Measurements from ENCODE around the gene RABGAP1L. TPM values are rescaled to one million over a fixed set of nuclear protein-coding genes. Genes with fewer than 3 reads are reported as not detected.
"Not testable (repeated sequence)": the region's sequence is repeated elsewhere in the genome, so short reads cannot be mapped to it uniquely, and the experiment has no call there.

Gene RABGAP1L
- total RNA-seq, 1 donor from 2014 or later, result 44.1 TPM

GRCh38 chr1:174519844-174520243, 360.5 kb downstream of the RABGAP1L start:
- DNase-seq, result no peak

DNA sequence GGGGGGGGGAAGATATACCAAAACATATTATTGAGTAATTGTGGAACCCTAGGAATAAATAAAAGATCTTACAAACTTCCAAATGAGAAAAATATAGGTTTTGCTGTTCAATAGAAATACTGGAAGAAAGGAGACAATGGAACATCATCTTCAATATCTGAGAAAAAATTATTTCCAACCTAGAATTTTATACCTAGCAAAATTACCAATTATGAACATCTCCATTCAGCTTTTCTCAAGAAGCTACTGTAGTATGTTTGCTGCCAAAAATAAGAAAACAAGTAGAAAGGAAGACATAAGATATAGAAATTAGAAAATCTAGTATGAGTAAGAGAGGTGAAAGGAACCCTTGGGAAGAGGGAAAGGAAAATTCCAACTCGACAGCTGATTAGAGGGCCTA, 372.4 kb downstream of the RABGAP1L start:
- H3K9me3 Mint-ChIP-seq (ENCODE audit: unreplicated experiment), result peaks cover 3% of the 10 kb centered on the region
- H3K36me3 Mint-ChIP-seq (ENCODE audit: unreplicated experiment), result no peaks in the 10 kb centered on the region
- no peak for TF ChIP-seq CTCF (IDR thresholded peaks at IDR 0.05; ENCODE audit: partially characterized antibody, unreplicated experiment)
- H3K27ac Mint-ChIP-seq (ENCODE audit: unreplicated experiment), result no peak overlapping the region
- no peaks in the 10 kb centered on the region for H3K27me3 Mint-ChIP-seq (ENCODE audit: unreplicated experiment)
- H3K4me3 Mint-ChIP-seq (ENCODE audit: unreplicated experiment), result no peak overlapping the region
- H3K4me1 Mint-ChIP-seq (ENCODE audit: low read depth, unreplicated experiment), result no peaks in the 10 kb centered on the region
- no peak for DNase-seq

More at GRCh38 chr1:174519844-174520243, 360.5 kb downstream of the RABGAP1L start:
- no peaks in the 10 kb centered on the region for H3K9me3 Mint-ChIP-seq (ENCODE audit: unreplicated experiment)
- H3K27ac Mint-ChIP-seq (ENCODE audit: unreplicated experiment), result no peak overlapping the region
- H3K27me3 Mint-ChIP-seq (ENCODE audit: unreplicated experiment), result no peaks in the 10 kb centered on the region
- no peak for TF ChIP-seq CTCF (IDR thresholded peaks at IDR 0.05; ENCODE audit: partially characterized antibody, unreplicated experiment)
- no peaks in the 10 kb centered on the region for H3K4me1 Mint-ChIP-seq (ENCODE audit: low read depth, unreplicated experiment)
- H3K36me3 Mint-ChIP-seq (ENCODE audit: unreplicated experiment), result no peaks in the 10 kb centered on the region
- no peak overlapping the region for H3K4me3 Mint-ChIP-seq (ENCODE audit: unreplicated experiment)

GRCh38 chr1:174534789-174535188, 375.5 kb downstream of the RABGAP1L start:
- no peak for DNase-seq
- H3K4me3 Mint-ChIP-seq (ENCODE audit: unreplicated experiment), result no peak overlapping the region
- TF ChIP-seq CTCF (IDR thresholded peaks at IDR 0.05; ENCODE audit: partially characterized antibody, unreplicated experiment), result no peak
- peaks cover 3% of the 10 kb centered on the region for H3K9me3 Mint-ChIP-seq (ENCODE audit: unreplicated experiment)
- no peaks in the 10 kb centered on the region for H3K4me1 Mint-ChIP-seq (ENCODE audit: low read depth, unreplicated experiment)
- no peaks in the 10 kb centered on the region for H3K27me3 Mint-ChIP-seq (ENCODE audit: unreplicated experiment)
- H3K27ac Mint-ChIP-seq (ENCODE audit: unreplicated experiment), result no peak overlapping the region
- no peaks in the 10 kb centered on the region for H3K36me3 Mint-ChIP-seq (ENCODE audit: unreplicated experiment)

DNA sequence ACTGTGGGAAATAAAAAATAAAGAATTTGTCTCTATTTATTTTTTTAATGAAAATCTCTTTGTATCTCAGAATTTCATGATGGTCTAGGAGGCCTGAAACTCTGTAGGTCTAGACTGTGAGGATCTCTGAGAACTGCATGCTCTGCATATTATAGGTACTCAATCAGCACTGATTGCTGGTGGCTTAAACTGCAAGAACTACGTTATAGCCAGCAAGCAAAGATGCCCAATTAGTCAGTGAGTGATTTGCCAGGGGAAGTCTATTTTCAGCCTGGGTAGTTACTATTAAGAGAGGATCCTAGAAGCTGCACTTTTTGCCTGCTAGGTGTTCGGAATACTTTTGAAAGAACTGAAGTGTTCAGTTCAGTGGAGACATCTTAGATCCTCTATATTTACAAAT, 375.9 kb downstream of the RABGAP1L start:
- no peak overlapping the region for H3K4me3 Mint-ChIP-seq (ENCODE audit: unreplicated experiment)
- no peaks in the 10 kb centered on the region for H3K36me3 Mint-ChIP-seq (ENCODE audit: unreplicated experiment)
- no peak overlapping the region for H3K27ac Mint-ChIP-seq (ENCODE audit: unreplicated experiment)

DNA sequence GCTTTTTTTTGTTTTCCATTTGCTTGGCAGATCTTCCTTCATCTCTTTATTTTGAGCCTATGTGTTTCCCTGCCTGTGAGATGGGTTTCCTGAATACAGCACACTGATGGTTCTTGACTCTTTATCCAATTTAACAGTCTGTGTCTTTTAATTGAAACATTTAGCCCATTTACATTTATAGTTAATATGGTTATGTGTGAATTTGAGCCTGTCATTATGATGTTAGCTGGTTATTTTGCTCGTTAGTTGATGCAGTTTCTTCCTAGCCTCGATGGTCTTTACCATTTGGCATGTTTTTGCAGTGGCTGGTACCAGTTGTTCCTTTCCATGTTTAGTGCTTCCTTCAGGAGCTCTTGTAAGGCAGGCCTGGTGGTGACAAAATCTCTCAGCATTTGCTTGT, 384.1 kb downstream of the RABGAP1L start:
- not testable (repeated sequence) for H3K9me3 Mint-ChIP-seq (ENCODE audit: unreplicated experiment); H3K27ac Mint-ChIP-seq (ENCODE audit: unreplicated experiment); DNase-seq; H3K4me3 Mint-ChIP-seq (ENCODE audit: unreplicated experiment); H3K27me3 Mint-ChIP-seq (ENCODE audit: unreplicated experiment); H3K36me3 Mint-ChIP-seq (ENCODE audit: unreplicated experiment); H3K4me1 Mint-ChIP-seq (ENCODE audit: low read depth, unreplicated experiment)

More for the DNA sequence above, 375.9 kb downstream of the RABGAP1L start:
- Mint-ChIP-seq H3K9me3 (ENCODE audit: unreplicated experiment) (peaks cover 3% of the 10 kb centered on the region), H3K27me3 (ENCODE audit: unreplicated experiment) (no peaks in the 10 kb centered on the region), H3K4me1 (ENCODE audit: low read depth, unreplicated experiment) (no peaks in the 10 kb centered on the region)
- no peak for DNase-seq
- TF ChIP-seq CTCF (IDR thresholded peaks at IDR 0.05; ENCODE audit: partially characterized antibody, unreplicated experiment), result no peak

DNA sequence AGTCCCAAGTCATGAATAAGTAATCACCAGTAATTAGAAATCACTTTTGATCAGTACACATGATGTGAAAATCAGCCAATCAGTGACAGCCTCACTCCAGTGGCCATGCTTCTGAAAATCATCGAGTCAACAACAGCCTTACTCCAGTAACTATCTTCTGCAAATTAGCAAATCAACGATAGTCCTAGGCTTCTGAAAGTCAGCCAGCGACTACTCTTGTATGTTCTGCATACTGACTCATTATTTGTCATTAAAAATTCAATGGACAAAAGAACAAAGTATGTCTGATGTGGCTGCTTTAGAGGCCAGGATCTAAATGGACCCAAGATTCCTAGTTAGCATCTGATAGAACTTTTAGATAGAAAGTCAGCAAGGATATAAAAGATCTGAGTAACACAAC, 391.0 kb downstream of the RABGAP1L start:
- no peak for TF ChIP-seq CTCF (IDR thresholded peaks at IDR 0.05; ENCODE audit: partially characterized antibody, unreplicated experiment)
- Mint-ChIP-seq H3K27me3 (ENCODE audit: unreplicated experiment) (no peaks in the 10 kb centered on the region), H3K27ac (ENCODE audit: unreplicated experiment) (no peak overlapping the region), H3K36me3 (ENCODE audit: unreplicated experiment) (no peaks in the 10 kb centered on the region), H3K4me3 (ENCODE audit: unreplicated experiment) (no peak overlapping the region), H3K4me1 (ENCODE audit: low read depth, unreplicated experiment) (no peaks in the 10 kb centered on the region), H3K9me3 (ENCODE audit: unreplicated experiment) (peaks cover 2% of the 10 kb centered on the region)
- DNase-seq, result no peak

Data from glutamatergic neuron (in vitro differentiated cells).